Endothelial cell (in vitro differentiated cells): ENCODE results near the gene CAND2. TPM values are rescaled to one million over a fixed set of nuclear protein-coding genes. Genes with fewer than 3 reads are reported as not detected.

Source experiments
- DNase-seq: peaks from one replicate; pipeline ENCODE4 v3.0.0; 2021; ENCODE audit warnings: low spot score
- H3K27ac Mint-ChIP-seq: one replicate; pipeline ENCODE4 v1.8.0; 2021; ENCODE audit warnings: mixed read lengths, inconsistent platforms; ENCODE audit not compliant: unreplicated experiment
- H3K27me3 Mint-ChIP-seq: one replicate; pipeline ENCODE4 v1.8.0; 2021; ENCODE audit warnings: mild to moderate bottlenecking, moderate library complexity, mixed read lengths, inconsistent platforms; ENCODE audit not compliant: unreplicated experiment
- H3K36me3 Mint-ChIP-seq: one replicate; pipeline ENCODE4 v1.8.0; 2021; ENCODE audit warnings: mild to moderate bottlenecking, low read depth, mixed read lengths, inconsistent platforms; ENCODE audit not compliant: unreplicated experiment
- H3K4me1 Mint-ChIP-seq: one replicate; pipeline ENCODE4 v1.8.0; 2021; ENCODE audit warnings: mild to moderate bottlenecking, mixed read lengths, inconsistent platforms; ENCODE audit not compliant: unreplicated experiment
- H3K4me3 Mint-ChIP-seq: one replicate; pipeline ENCODE4 v1.8.0; 2021; ENCODE audit warnings: mild to moderate bottlenecking, mixed read lengths, inconsistent platforms; ENCODE audit not compliant: unreplicated experiment
- H3K9me3 Mint-ChIP-seq: one replicate; pipeline ENCODE4 v1.8.0; 2021; ENCODE audit warnings: mixed read lengths, inconsistent platforms; ENCODE audit not compliant: unreplicated experiment
- CTCF ChIP-seq: fragments of 200-600 bp; sonication (generic); IDR thresholded peaks from one replicate; pipeline ENCODE4 v1.5.0; 2021; ENCODE audit warnings: antibody characterized with exemption; ENCODE audit not compliant: unreplicated experiment
- total RNA-seq: library from RNA; stranded (reverse); fragmentation: NEBNext Ultra II Directional; extraction: Animal tissue kit (Norgen Biotek cat#: 25700); gene quantifications from one replicate; pipeline ENCODE4 v1.2.1, GENCODE V29; 2021; ENCODE audit not compliant: unreplicated experiment

The CAND2 gene
- total RNA-seq, 1 donor from 2014 or later: 1.8 TPM

GRCh38 chr3:12759693-12760565 lies 36.6 kb upstream of the CAND2 start:
- H3K4me1 Mint-ChIP-seq: peaks cover 10% of the 10 kb centered on the region
- H3K36me3 Mint-ChIP-seq: no peaks in the 10 kb centered on the region
- H3K4me3 Mint-ChIP-seq: no peak overlapping the region
- TF ChIP-seq CTCF: no peak
- H3K27me3 Mint-ChIP-seq: peaks cover 4% of the 10 kb centered on the region
- DNase-seq: no peak
- H3K27ac Mint-ChIP-seq: no peak overlapping the region
- H3K9me3 Mint-ChIP-seq: no peaks in the 10 kb centered on the region

GRCh38 chr3:12764171-12764776 lies 32.2 kb upstream of the CAND2 start:
- peaks cover 1% of the 10 kb centered on the region for H3K27me3 Mint-ChIP-seq
- no peak overlapping the region for H3K4me3 Mint-ChIP-seq
- H3K4me1 Mint-ChIP-seq: peaks cover 10% of the 10 kb centered on the region
- no peaks in the 10 kb centered on the region for H3K9me3 Mint-ChIP-seq
- H3K27ac Mint-ChIP-seq: no peak overlapping the region
- DNase-seq: no peak
- no peaks in the 10 kb centered on the region for H3K36me3 Mint-ChIP-seq
- TF ChIP-seq CTCF: no peak

GRCh38 chr3:12766541-12766940 lies 29.9 kb upstream of the CAND2 start:
- Mint-ChIP-seq H3K4me1 (no peaks in the 10 kb centered on the region), H3K27me3 (peaks cover 4% of the 10 kb centered on the region), H3K9me3 (no peaks in the 10 kb centered on the region), H3K36me3 (no peaks in the 10 kb centered on the region), H3K27ac (no peak overlapping the region), H3K4me3 (no peak overlapping the region)
- DNase-seq: no peak
- TF ChIP-seq CTCF: no peak

GRCh38 chr3:12768579-12769527 lies 27.6 kb upstream of the CAND2 start:
- H3K27ac Mint-ChIP-seq: peak overlapping the region; percentile 42
- peaks cover 16% of the 10 kb centered on the region for H3K4me1 Mint-ChIP-seq
- DNase-seq: no peak
- H3K27me3 Mint-ChIP-seq: peaks cover 4% of the 10 kb centered on the region
- no peak for TF ChIP-seq CTCF
- H3K4me3 Mint-ChIP-seq: no peak overlapping the region
- no peaks in the 10 kb centered on the region for H3K36me3 Mint-ChIP-seq
- no peaks in the 10 kb centered on the region for H3K9me3 Mint-ChIP-seq
